Body of pancreas (tissue), 4 donors: ENCODE measurements around the gene DSCAM.

Experiments used
- CTCF ChIP-seq, 7 experiments: fragments of 450-650 bp in 4 of 7; fragments of 200-600 bp in 3 of 7; sonication (generic) in 3 of 7; IDR thresholded peaks; one replicate each; pipeline ENCODE4 v1.5.1; 2016 to 2019; ENCODE audit warnings: antibody characterized with exemption in 7 of 7
- POLR2A ChIP-seq, 3 donors: fragments of 450-650 bp; IDR thresholded peaks; one replicate each; pipeline ENCODE4 v1.6.1; 2016; ENCODE audit warnings: antibody characterized with exemption in 3 of 3, mild to moderate bottlenecking in 2 of 3

GRCh38 chr21:40832316-40832715, 14.6 kb downstream of the DSCAM start:
- TF ChIP-seq POLR2A (IDR thresholded peaks at IDR 0.05) (no peak), CTCF (IDR thresholded peaks at IDR 0.05) (no peak)
